Muscle of back (tissue), 11 donors: Measurements from ENCODE around the gene STRN. TPM values are rescaled to one million over a fixed set of nuclear protein-coding genes. Genes with fewer than 3 reads are reported as not detected.
"Not testable (repeated sequence)": the region's sequence is repeated elsewhere in the genome, so short reads cannot be mapped to it uniquely, and the experiment has no call there.

Experiments used
- DNase-seq, 3 donors: peaks; one replicate each; pipeline versions ENCODE4 v3.0.0 to v3.0.0-alpha.2; 2013
- polyA plus RNA-seq, 10 donors: library from polyadenylated mRNA; unstranded; fragments of 120-200 nt; gene quantifications; one replicate each; pipeline ENCODE4 v1.2.1, GENCODE V29; 2013; ENCODE audit not compliant: insufficient read length in 10 of 10

STRN gene
- polyA plus RNA-seq, 10 donors: 15.9 to 30.2 (median 20.2) TPM

DNA sequence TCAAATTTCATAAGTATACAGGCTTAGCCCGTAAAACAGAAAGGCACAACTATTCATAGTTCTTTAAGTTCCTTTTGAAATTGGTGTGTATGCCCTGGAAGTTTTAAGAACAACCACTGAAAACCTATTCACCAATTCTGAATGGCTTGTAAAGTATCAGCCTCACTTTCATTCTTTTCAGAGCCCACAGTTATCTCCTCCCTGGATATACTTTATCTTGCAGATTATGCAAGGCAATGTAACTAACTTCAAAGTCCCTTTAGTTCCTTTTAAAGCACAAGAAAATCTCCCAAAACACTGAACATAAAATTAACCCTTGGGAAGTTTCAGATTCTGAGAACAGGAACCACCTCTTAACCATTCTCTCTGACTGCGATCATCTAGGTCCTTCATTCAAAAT lies 1.1 kb downstream of the STRN start:
- DNase-seq: no peak

DNA sequence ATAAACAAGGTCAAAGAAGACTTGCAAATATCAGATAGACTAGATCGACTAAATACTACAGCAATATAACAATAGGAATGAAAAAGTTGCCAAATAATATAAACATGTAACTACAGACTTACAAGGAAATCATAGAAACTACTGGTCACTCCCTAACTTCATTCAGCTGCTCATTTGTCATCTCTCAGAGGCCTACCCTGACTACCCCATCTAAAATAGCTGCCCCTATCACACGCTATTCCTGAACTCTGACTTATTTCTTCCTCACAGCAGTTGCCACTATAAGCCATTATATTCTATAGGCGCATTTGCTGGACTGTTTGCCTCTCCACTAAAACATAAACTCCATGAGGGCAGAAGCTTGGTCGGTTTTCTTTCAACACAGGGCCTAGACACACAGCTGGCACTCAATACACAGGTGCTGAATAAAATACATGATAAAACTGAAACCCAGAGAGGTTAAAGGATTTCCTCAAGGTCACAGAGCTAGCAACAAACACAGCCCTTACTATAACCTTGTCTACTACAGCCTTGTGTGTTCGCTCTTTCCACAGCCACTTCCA lies 1.8 kb downstream of the STRN start:
- DNase-seq: peak in 1 of 3 donors; percentile 7

DNA sequence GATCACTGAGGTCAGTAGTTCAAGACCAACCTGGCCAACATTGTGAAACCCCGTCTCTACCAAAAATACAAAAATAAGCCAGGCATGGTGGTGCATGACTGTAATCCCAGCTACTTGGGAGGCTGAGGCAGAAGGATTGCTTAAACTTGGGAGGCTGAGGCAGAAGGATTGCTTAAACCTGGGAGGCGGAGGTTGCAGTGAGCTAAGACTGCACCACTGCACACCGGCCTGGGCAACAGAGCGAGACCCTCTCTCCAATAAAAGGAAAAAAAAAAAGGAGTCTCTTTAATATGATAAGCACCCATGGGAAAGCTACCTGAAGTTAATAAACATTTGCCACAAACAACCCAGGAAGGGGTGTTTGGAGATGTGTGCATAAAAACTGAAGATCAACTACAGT lies 2.6 kb downstream of the STRN start:
- DNase-seq: no peak

GRCh38 chr2:36963106-36963505 lies 3.2 kb downstream of the STRN start:
- no peak for DNase-seq

- no peak for DNase-seq
Measured at GRCh38 chr2:36960773-36961172, 5.6 kb downstream of the STRN start.

DNA sequence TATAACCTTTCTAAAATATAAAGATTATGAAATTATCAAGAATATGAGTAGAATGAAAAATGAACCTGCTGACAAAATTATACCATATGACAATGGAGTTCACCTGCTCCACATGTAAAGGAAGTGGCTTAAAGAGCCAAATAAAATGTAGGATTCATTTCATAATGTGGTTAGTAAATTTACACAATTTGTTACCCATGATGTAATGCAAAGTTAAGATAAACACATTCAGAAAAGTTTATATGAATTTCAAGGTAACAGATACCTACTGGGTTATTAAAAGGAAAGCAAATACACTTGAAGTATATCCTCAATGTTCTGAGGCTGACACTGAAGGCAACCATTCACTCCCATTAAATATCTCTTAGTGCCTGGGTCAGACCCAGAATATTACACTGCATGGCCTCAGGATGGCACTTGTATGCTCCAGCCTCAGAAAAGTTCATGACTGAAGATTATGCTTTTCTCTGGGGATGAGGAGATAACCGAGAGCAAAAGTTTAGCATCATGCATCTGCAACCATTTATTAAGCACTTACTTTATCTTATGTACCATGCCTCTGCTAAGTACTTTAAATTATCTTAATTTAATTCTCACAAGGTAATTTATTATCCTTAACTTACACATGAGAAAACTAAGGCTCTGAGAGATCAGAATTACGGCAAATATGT lies 6.2 kb downstream of the STRN start:
- no peak for DNase-seq

DNA sequence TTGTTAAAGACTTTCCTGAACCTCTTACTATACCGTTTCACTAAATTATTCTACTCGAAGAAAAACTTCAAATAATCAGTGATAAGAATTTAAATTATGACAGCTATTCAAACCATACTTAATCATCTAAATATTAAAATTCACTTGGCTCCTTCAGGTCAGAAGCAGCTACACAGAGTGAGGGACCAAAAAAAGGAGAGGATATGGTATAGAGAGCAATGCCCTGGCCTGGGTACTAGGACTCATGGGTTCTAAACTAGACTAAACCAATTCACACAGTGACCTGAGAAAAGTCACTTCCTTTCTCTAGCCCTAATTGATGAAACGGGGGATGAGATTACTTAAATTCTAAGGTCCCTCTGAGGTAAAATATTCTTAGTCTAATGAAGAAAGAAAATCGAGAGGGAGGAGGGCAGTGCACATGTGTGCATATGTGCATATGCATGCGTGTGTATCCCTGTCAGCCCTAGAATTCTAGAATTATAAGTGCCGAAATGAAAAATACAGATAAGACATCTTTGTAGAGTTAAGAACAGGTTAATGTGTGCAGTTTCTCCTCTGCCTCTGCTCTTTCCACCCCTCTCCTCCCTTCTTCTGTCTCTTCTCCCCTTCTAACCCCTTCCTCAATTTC lies 11.2 kb downstream of the STRN start:
- no peak for DNase-seq

DNA sequence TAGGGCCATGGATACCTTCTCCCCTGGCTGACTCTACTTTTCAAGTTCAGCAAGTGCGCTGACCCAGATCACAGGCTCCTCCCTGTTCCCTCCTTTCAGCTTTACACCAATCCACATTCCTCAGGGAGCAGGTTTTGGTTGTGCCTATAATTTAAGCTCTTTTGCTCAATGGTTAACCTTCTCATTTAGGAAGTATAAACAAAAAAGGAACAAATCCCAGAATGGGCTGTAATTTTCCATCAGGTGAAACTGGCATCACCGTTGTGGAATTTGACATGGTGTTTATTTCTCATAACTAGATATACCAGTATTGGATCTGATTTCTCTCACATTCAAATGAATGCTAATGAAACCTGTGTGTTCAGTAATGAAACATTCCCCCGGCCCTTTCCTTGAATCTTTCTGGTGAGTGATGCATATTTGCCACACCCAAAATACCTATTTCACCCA lies 13.6 kb downstream of the STRN start:
- DNase-seq: no peak

DNA sequence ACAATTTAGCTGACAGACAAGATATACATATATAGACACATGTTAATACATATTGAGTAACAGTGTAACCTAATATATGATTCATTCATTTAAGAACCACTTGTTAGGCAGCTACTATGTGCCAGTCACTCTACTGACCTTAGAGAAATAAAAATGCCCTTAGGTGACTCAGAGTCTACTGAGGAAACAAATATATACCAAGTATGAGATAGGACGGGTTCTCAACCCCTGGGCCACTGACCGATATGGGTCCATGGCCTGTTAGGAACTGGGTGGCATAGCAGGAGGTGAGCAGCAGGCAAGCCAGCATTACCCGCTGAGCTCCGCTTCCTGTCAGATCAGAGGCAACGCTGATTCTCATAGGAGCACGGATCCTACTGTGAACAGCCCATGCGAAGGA lies 14.8 kb downstream of the STRN start:
- DNase-seq: no peak

GRCh38 chr2:36951027-36951518 lies 15.3 kb downstream of the STRN start:
- no peak for DNase-seq

DNA sequence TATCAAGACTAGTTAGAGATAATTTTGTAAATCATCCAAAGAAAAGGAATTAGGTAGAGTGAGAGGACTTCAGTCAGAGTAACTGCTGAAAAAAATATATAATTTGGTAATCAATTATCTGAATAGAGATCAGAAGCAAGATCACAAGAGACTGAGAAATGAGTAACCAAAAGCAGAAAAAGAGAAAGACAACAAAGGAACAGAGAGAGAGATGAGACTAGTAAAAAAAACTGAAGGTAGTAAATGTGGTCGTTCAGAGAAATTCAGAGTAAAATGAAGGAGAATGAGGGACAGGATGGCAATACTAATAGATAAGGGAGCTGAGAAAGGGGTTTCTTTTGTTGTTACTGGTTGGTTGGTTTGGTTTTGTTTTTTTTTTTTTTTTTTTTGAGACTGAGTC lies 16.5 kb downstream of the STRN start:
- DNase-seq: no peak

DNA sequence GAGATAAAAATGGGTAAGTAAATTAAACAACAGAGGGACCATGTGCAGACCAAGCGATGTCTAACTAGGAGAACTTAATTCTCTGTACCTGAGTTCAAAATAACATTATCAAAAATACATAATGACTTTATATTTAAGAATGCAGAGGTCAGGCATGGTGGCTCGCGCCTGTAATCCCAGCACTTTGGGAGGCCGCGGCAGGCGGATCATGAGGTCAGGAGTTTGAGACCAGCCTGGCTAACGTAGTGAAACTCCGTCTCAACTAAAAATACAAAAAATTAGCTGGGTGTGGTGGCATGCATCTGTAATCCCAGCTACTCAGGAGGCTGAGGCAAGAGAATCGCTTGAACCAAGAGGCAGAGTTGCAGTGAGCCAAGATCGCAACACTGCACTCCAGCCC lies 21.1 kb downstream of the STRN start:
- DNase-seq: not testable (repeated sequence)

DNA sequence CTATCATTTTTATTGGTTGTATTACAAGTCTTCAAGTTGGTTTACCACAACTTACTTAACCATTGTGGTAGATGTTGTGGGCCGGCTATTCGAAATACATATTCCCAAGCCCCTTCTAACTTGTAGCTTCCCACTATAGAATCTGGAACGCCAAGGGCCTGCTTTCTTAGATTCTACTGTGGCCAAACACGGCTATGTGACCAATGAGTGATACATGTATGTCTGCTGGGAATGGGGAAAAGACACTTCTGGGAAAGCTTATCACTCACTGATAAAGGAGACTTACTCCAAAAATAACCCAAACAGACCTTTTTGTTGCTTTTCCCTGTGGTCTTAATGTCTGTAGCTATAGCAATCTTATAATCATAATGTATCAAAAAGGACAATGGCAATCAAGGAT lies 24.5 kb downstream of the STRN start:
- no peak for DNase-seq

DNA sequence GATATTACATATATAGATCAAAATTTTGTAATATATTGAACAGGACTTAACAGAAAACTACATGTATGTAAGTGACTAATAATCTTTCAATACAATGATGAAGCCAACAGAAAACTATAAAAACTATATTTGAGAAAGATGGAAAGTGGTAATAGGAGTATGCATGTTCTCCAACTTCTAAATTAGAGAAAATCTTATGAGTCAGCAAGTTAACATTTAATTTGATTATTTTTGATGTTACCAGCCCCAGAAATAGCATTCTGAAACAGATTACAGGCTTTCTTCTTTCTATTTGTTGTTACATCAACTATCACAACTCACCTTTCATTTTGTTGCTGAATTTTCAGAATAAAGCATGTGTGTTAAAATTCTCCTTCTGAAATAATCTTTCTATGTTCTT lies 29.8 kb downstream of the STRN start:
- DNase-seq: not testable (repeated sequence)

DNA sequence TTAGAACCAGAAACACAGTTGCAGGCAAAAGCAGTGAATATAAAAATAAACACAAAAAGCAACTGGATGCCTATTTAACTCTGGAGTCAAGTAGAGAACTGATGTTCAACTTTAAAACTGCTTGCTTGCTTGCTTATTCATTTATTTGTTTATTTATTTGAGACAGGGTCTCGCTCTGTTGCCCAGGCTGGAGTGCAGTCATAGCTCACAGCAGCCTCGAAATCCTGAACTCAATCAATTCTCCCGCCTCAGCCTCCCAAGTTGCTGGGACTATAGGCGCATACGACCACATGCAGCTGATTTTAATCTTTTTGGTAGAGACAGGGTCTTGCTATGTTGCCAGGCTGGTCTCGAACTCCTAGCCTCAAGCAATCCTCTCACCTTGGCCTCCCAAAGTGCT lies 34.6 kb downstream of the STRN start:
- not testable (repeated sequence) for DNase-seq

GRCh38 chr2:36930787-36931410 lies 35.4 kb downstream of the STRN start:
- DNase-seq: peak; percentile 20 to 50 (median 46)

DNA sequence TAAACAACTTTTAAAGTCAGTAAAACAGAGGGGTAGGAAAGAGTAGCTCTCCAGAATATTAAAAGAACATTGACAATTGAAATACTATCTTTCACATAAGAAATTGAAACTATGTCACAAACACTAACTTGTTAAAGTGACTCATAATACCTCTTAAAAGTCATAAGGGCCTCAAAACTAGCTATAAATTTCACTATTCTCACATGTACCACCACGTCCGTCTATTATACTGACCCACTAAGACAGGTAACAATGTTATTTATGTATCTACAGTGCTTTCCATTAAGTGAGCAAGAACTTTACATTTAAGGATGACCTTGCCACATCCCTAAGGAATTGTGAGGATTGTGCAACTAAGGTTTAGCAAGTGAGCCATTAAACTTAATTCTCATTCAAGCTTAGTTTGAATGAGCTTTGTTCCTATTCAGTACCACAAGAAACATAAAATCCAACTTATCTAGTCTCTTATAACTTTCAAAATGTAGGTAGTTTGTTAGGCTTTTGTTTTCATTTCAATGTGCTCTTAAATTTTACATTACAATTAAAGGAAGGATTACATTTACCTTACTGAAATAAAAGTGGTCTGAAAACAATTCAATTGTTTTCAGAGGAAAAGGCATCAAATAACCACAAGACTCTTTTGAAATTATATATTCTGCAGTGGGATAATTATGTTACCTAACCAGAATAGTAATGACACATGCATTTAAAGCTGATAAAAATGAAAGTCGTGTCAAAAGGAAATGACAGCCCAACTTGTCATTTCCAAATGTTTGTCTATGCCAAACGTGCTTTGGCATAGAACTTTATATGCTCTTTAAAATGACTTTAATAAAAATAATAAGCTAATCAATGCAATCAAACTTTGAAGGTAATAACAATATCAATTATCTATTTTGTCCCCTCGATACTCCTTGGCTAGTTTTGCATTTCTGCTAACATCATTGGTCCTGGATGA lies 39.9 kb downstream of the STRN start:
- peak in 1 of 3 donors; percentile 5 for DNase-seq

- DNase-seq: not testable (repeated sequence)
Measured at GRCh38 chr2:36922629-36923028, 43.7 kb downstream of the STRN start.

DNA sequence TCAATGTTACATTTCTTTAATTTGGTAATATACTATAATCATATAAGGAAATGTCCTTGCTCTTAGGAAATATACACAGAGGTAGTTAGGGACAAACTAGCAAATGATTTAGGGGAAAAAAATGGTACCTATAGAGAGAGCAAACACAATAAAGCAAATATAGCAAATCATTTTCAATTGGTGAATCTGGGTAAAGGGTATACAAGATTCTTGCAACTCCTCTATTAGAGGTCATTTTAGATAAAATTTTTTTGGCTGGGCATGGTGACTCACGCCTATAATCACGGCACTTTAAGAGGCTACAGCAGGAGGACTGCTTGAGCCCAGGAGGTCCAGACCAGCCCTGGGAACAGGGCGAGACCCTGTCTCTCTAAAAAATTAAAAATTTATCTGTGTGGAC lies 44.4 kb downstream of the STRN start:
- DNase-seq: no peak

DNA sequence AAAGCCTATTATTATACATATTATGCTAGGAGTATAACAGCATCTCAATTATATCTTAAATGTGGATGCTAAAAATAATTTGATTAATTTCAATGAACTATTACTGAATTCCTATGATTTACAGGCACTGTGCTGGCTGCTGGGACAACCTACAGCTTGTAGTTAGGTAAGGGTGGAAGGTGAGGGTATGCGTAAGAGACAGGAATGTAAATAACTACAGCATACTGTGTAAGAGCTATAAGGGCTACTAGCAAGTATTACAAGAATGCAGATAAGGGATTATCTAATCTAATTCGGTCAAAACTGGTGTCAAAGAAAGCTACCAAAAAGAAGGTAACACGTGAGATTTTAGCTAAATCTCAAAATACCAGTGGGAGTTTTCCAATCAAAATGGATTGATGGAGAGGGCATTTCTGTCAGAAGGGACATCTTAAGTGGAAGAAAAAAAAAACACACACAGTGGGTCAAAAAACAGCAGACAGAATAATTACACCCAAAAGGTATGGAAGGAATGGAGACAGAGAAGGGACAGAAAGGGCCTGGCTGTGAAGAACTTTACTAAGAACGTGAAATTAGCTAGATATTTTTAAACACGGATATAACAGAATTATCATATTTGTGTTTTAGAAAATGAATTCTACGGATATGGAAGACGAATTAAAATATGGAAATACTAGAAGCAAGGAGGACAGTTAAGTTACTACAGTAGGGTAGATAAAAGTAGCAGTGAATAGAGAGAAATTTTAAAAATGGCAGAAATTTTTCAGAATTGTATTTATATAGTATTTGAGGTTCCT lies 47.1 kb downstream of the STRN start:
- DNase-seq: no peak

GRCh38 chr2:36918307-36918706 lies 48.0 kb downstream of the STRN start:
- DNase-seq: no peak
